Aortic smooth muscle cell (primary cell): ENCODE results near the gene TXNDC12. TPM values are rescaled to one million over a fixed set of nuclear protein-coding genes. Genes with fewer than 3 reads are reported as not detected.

Source experiments
- total RNA-seq: library from RNA; depleted of rRNA; stranded (reverse); fragments of >200 nt; gene quantifications from 2 replicates; pipeline ENCODE4 v1.2.3, GENCODE V29; 2014

The TXNDC12 gene
- 22.5 and 22.9 TPM in 2 replicates for total RNA-seq

GRCh38 chr1:52055066-52055865 is at the start of gene TXNDC12:
Gene TXNDC12, minus strand, starts transcription at chr1:52055191. Its CDS starts 95 bp downstream, at chr1:52055096.

GRCh38 chr1:52056163-52056936 is 1.4 kb upstream of the TXNDC12 start, which contains the start of gene BTF3L4:
Gene BTF3L4, plus strand, starts transcription at chr1:52056295. Its CDS starts 3,553 bp downstream, at chr1:52059848.

GRCh38 chr1:52033190-52034049 is 21.6 kb downstream of the TXNDC12 start, which contains the start of gene KTI12:
Gene KTI12, minus strand, starts transcription at chr1:52033810. Its CDS starts 49 bp downstream, at chr1:52033761.

GRCh38 chr1:51990478-51990965 is 64.5 kb downstream of the TXNDC12 start, which contains the start of gene RAB3B:
Gene RAB3B, minus strand, starts transcription at chr1:51990700. Its CDS starts 13,583 bp downstream, at chr1:51977117.

Other genes starting within 250 kb of the TXNDC12 start
- gene NRDC, start 176.5 kb downstream of the TXNDC12 start, total RNA-seq = 64.2 and 74.0 TPM in 2 replicates
- 0.53 and 1.2 TPM in 2 replicates for gene RAB3B, start 64.5 kb downstream of the TXNDC12 start, total RNA-seq
- 8.1 and 9.6 TPM in 2 replicates for gene KTI12, start 21.4 kb downstream of the TXNDC12 start, total RNA-seq
- 32.9 and 36.8 TPM in 2 replicates for gene BTF3L4, start 1.1 kb upstream of the TXNDC12 start, total RNA-seq
- 23.5 and 26.9 TPM in 2 replicates for gene ZFYVE9, start 86.9 kb upstream of the TXNDC12 start, total RNA-seq